ENCODE measurements around the gene ASS1.
"Not testable (repeated sequence)": the region's sequence is repeated elsewhere in the genome, so short reads cannot be mapped to it uniquely, and the experiment has no call there.

ASS1 gene

DNA sequence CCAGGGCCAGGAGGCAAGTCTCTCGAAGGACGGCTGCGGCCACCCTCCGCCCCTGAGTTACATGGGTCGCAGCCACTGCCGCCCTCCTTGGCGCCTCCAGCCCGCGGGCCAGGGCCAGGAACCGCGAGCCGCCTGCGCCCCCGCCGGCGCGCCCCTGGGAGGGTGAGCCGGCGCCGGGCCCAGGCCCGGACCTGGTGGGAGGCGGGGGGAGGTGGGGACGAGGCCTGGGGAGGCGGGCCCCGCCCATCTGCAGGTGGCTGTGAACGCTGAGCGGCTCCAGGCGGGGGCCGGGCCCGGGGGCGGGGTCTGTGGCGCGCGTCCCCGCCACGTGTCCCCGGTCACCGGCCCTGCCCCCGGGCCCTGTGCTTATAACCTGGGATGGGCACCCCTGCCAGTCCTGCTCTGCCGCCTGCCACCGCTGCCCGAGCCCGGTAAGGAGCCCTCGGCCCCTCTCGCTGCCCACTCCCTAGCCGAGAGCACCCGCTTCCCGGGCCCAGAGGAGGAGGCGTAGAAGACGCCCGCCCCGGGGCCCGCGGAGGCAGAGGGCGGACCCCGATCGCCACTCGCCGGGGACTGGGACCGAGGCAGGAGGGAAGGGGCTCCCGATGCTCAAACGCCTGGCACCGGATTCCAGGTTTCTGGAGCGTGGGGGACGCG lies at the start of gene ASS1:
TSS of gene ASS1 (plus strand) at position 397 of the 657 bp plus-strand sequence. CDS start 7,268 bp downstream, outside the sequence.
- DNase-seq = no peak

DNA sequence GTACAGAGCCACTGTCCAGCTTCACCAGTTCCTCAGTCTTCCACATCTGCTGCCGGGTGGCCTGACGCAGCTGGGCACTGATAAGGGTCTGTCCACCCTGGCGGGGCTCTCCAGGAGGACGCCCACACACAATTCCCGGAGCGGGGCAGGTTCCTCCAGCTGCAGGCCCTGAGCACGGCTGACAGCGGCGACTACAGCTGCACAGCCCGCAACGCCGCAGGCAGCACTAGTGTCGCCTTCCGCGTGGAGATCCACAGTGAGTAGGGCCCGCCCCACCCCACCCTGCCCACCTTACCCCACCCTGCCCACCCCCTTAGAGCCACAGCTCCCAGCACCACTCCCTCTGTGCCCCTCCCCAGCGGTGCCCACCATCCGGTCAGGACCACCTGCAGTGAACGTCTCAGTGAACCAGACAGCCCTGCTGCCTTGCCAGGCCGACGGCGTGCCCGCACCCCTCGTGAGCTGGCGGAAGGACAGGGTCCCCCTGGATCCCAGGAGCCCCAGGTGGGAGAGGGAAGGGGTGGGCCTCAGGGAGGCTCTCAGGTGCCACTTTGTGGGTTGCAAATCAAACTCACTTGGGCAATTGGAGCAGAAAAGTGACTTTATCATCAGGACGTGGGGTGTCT lies 48.8 kb upstream of the ASS1 start:
- no peak for DNase-seq

DNA sequence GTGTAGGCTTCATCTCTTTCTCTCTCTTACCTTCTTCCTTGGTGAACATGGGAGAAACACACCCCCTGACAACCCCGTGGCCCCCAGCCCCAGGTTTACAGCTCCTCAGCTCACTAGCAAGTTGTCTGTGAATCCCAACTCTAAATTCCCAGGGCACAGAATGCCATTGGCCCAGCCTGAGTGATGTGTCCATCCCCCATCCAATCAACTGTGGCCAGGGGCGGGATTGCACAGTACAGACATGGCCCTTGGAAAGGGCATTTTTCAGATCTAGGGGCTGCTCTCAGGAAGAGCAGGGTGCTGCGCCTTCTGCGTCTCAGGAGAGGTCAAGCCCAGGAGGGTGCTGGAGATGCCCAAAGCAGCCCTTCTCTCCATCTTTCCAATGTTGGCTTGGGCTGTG lies 48.2 kb upstream of the ASS1 start:
- DNase-seq = no peak

DNA sequence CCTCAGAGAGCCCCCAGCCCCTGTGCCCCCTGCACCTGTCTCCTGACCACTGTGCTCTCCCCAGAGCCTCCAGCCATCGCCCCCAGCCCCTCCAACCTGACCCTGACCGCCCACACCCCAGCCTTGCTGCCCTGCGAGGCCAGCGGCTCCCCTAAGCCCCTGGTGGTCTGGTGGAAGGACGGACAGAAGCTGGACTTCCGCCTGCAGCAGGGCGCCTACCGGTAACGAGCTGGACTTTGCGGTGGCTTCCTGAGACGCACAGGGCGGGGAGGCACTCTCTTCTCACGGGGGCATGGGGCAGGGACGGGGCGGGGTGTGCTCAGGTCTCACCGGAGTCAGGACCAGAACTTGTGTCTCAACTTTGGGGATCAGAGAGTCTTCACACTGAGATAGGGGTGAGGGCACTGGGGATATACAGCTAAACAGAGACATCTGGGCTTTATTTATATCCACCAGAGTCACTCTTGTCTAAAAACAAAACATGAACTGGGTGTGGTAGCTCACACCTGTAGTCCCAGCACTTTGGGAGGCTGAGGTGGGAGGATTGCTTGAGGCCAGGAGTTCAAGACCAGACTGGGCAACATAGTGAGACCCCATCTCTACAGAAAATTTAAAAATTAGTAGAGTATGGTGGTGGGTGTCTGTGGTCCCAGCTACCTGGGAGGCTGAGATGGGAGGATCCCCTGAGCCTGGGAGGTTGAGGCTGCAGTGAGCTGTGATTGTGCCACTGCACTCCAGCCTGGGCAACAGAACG lies 46.1 kb upstream of the ASS1 start:
- DNase-seq = no peak

DNA sequence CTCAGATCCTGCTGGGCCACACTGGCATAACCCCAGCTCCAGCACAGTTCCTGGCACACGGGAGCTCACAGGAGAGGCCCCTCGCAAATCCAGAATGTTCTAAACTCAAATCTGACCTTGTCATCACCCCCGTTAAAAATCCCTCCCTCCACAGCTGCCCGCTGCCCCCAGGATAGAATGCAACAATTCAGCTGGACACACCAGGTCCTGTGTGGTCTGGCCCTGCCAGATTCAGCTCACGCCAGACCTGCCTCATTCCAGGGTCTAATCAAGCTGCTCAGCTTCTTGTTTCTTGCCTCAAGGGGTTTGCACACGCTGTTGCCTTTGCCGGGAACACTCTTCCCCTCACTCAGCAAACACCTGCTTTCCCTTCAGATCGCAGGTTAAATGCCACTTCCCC lies 45.0 kb upstream of the ASS1 start:
- no peak for DNase-seq

DNA sequence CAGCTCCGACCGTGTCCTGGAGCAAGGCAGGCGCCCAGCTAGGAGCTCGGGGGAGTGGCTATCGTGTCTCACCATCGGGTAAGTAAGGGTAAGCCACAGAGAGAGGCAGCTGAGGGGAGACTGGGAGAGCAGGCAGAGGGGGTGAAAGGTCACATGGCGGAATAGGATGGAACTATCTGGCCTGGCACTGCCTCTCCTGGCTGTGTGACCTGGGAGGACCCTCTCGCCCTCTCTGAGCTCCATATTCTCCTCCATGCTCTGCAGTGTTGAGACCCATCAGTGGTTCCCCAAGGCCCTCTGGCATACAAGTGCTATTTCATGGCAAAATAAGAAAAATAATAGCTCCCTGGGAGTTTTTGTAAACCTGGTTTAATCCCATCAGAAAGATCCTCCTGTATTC lies 43.9 kb upstream of the ASS1 start:
- no peak for DNase-seq

DNA sequence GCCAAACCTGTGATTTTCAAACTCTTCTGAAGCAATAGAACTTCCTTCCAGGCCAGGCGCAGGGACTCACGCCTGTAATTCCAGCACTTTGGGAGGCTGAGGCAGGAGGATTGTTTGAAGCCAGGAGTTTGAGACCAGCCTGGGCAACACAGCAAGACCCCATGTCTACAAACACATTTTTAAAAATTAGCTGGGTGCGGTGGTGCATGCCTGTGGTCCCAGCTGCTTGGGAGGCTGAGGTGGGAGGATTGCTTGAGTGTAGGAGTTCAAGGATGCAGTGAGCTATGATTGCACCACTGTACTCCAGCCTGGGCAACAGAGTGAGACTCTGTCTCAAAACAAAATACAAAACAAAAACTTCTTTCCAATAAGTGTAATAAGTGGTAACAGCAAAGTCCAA lies 43.0 kb upstream of the ASS1 start:
- DNase-seq = not testable (repeated sequence)

DNA sequence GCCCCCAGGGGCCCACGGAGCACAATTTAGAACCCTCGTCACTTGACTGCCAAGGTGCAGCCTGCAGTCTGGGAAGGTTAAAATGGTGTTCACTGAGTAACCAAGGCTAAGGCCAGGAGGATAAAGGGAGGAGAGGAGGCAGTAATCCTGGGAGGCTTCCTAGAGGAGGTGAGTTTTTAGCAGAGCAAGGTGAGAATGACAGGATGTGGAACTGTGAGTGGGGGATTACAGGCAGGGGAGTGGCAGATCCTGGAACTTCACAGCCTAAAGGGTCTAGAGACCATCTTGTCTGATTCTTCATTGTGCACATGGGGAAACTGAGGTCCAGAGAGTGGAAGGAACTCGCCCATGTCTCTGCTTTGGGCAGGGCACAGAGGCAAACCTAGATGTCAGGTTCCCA lies 42.5 kb upstream of the ASS1 start:
- no peak for DNase-seq

DNA sequence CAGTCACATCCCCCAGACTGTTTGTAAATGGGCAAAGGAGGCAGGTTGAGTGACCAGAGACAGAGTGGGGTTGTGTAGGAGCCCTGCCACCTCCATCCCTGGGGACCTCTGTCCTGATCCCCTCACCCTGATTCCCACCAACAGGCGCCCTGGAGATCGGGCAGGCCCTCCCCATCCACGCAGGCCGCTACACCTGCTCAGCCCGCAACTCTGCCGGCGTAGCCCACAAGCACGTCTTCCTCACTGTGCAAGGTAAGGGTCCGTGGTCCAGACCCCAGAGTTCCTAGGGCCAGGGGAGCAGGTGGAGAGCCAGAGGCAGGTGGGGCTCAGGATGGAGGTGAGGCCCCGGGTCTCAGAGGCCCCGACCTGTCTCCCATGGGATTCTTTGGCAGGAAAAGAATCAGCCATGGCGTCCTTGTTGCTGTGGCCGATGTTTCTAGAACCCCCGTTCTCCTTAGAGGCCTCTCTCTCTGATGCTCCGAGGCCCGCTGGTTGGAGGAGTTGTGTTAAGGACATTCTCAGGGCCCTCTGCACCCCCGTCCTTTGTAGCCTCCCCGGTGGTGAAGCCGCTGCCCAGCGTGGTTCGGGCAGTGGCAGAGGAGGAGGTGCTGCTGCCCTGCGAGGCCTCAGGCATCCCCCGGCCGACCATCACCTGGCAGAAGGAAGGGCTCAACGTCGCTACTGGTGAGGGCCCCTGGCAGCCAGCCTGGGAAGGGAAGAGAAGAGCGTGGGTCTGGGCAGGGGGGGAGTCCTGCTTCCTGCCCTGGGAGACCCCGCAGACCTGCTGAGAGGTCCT lies 41.9 kb upstream of the ASS1 start:
- no peak for DNase-seq

DNA sequence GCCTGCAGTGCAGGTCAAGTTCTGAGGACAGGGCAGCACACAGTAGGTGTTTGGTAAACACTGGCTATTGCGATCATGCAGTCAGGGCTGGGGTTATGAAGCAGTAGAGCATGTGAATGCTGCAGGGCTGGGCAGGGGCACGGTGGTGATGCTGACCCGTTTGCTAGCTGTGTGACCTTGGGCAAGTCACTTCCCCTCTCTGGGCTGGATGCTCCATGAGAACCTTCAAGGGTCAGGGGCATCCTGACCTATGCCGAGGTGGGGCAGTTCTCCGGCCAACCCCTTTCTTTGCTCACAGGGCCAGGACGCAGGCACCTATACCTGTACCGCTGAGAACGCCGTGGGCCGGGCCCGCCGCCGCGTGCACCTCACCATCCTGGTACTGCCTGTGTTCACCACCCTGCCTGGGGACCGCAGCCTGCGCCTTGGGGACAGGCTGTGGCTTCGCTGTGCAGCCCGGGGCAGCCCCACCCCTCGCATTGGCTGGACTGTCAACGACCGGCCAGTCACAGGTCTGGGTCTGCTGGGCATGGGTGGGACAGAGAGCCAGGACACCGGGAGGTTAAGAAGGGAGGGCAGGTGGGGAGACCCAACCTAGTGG lies 39.0 kb upstream of the ASS1 start:
- no peak for DNase-seq

DNA sequence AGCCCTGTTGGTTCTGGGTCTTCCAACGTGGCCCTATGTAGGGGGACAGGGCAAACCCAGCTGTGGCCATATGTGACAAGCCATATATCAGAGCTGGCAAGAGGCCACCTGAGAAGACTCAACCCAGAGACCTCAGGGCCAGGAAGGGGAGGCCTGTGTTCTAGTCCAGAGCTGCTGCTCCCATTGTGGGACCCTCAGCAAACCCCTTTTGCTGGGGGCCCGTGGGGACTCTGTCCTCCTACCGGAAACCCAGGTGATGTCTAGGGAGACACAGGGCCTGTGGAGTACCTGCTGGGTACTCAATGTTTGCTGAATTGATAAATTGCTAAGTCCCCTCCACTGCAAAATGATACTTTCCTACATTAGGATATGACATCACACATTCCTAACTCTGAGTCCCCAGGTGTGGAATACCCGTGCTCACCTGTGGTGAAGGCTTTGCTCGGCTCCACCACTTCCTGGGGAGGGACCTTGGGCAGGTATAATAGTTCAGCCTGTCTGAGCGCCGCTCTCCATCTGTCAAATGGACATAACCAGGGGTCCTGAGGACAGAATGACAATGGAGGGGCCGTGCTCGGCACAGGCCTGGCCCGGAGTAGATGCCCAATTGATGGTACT lies 38.4 kb upstream of the ASS1 start:
- DNase-seq = no peak

DNA sequence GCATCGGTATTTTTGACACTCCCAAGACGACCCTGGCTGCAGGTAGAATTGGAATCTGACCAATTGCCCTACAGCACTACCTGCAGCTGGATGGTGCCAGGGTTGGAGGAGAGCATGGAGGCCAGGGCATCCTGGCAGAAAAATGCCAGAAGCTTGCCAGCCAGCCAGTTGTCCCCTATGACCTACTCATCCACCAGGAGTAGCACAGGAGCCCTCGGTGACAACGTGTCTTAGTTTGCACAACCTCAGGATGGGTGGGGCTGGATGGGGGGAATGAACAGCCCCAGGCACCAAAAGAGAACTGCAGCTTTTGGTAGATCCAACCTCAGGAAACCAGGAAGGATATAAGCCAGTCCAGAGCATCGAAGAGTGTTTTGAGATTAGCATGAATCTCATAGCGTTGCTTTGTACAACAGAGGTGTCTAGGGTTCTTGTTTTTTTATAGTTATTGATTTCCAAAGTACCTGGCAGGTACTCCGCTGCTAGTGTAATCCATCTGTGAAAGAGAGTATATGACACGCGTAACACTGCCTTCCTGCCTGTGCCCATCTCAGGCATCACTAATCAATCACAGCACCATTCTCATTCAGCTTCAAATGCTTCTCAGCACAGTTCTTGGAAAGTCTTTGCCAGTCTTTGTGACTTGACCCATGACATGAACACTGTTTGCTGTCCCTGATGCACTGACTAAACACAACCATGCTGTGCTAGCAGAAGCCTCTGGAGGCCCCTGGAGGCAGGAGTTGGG lies 36.7 kb upstream of the ASS1 start:
- DNase-seq = no peak

DNA sequence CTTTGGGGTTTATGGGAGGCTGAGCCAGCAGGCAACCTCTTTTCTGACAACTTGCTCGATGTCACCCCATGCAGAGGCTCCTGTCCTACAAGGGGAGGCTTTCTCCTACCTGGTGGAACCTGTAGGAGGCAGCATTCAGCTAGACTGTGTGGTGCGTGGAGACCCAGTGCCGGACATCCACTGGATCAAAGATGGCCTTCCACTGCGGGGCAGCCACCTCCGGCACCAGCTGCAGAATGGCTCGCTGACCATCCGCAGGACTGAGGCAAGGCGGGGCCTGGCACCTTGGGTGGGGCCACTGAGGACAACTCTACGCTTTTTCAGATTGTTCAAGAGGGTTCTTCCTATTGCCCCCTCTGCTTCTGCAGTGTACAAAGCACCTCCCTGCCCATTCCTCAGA lies 36.1 kb upstream of the ASS1 start:
- no peak for DNase-seq

DNA sequence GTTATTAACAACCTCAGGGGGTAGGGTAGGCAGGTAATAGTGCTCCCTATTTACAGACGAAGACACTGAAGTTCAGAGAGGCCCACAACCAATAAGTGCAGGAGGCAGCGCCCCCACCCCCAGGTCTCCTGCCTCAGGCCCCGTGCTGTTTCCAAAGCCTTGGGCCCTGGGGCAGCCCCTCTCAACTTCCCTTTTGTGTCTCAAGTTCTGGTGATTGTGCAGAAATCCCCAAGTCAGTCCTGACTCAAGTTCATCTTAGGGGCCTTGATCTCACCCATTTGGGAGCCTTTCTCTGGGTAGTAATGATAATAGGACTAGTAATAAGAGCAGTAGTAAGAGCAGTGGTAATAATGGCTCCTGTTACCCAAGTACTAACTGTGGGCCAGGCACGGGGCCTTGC lies 35.5 kb upstream of the ASS1 start:
- no peak for DNase-seq

DNA sequence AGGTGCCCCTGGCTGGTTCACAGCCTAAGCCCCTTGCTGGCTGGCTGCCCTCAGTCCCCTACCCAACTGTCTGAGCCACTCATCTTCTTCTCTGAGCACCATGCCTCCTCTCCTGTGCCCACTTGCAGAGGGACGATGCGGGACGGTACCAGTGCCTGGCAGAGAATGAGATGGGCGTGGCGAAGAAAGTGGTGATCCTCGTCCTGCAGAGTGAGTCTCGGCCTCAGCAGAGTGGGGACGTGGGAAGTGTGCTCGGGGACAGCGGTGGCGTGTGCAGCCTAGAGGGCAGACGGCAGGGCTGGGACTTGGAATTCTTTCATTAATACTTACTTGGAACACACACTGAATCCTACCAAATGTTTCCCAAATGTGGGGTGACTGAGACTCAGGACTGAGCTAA lies 34.3 kb upstream of the ASS1 start:
- no peak for DNase-seq

DNA sequence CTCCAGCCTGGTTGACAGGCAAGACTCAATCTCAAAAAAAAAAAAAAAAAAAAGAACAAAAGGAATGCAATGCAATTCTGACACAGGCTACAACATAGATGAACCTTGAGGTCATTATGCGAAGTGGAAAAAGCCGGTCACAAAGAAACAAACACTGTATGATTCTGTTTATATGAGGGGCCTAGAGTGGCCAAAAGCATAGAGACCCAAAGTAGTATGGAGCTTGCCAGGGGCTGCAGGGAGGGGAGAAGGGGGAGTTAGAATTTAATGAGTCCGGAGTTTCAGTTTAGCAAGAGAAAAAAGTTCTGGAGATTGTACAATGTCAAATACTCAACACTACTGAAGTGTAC lies 33.2 kb upstream of the ASS1 start:
- no peak for DNase-seq

DNA sequence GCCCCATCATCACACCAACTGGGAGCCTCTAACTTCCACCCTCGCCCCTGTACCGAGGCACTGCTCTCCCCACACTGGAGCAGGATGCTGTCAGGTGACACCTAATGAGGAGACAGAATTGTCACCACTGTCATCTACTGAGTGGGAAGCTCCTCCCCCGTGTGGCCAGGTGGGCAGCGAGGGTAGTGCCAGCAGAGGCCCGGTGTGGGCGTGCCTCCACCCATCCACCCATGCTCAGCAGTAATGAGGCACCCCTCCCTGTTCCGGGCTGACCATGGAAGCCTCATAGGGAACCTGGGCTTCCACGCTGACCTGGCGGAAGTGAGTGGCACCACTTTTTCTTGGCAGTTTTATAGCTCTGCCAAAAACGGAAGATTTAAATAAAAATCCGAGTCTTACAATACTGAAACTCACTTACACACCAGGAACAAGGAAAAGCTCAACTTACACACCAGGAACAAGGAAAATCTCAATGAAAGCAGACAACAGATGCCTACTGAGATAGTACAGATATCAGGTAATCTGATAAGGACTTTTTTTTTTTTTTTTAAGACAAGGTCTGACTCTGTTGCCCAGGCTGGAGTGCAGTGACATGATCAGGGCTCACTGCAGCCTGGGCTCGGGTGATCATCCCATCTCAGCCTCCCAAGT lies 30.6 kb upstream of the ASS1 start:
- DNase-seq = no peak

DNA sequence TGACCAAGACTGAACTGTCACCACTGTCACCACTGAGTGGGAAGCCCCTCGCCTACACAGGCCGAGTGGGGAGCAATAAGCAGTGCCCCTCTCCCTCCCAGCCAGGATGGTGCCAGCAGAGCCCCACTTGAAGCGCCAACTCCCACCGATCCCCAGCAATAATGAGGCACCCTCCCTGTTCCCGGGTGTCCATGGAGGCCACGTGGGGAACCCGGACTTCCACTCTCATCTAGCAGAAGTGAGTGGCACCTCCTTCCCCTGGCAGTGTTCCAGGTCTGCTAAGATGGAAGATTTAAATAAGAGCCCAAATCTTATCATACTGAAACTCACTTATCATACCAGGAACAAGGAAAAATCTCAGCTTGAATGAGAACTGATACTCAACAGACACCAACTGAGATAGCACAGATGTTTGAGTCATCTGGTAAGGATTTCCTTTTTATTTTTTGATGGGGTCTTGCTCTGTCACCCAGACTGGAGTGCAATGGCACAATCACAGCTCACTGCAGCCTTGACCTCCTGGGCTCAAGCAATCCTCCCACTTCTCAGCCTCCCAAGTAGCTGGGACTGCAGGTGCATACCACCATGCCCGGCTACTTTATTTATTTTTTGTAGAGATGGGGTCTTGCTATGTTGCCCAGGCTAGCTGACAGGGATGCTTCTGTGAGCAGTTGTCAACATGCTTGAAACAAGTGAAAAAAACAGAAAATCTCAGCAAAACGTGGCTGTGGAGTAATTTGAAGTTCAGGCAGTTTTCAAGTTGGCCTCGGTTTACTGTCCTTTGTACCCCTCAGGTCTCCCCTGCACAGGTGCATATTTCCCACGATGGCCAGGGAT lies 29.6 kb upstream of the ASS1 start:
- no peak for DNase-seq

DNA sequence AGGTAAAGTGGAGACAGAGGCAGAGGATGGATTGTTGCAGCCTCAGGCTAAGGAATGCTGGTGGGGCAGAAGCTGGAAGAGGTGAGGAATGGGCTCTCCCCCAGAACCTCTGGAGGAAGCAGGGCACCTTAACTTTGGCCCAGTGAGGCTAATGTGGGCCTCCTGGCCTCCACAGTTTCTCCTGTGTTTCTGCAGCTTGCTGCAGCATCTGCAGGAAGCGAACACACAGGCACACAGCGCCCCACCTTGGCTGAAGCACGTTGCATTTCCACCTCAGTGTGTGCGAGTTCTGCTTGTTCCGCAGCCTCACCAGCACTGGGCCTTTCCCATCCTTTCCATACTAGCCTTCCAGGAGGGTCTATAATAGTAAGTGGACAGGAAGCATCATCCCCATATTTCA lies 27.2 kb upstream of the ASS1 start:
- DNase-seq = no peak

DNA sequence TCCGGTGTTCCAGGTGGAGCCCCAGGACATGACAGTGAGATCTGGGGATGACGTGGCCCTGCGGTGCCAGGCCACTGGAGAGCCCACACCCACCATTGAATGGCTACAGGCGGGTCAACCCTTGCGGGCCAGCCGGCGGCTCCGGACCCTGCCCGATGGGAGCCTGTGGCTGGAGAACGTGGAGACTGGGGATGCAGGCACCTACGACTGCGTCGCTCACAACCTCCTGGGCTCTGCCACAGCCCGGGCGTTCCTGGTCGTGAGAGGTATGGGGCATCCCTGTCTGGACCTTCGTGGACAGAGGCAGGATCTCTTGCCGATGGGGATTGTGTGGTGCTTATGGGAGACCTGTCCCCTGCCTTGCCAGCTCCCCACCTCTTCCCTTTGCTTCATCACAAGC lies 26.0 kb upstream of the ASS1 start:
- DNase-seq = no peak
